ENCODE results near the gene IZUMO4. TPM values are rescaled to one million over a fixed set of nuclear protein-coding genes. Genes with fewer than 3 reads are reported as not detected.

IZUMO4 gene
- total RNA-seq, 6 experiments from 2014 or later: 0.68 to 1.9 (median 1.5) TPM

DNA sequence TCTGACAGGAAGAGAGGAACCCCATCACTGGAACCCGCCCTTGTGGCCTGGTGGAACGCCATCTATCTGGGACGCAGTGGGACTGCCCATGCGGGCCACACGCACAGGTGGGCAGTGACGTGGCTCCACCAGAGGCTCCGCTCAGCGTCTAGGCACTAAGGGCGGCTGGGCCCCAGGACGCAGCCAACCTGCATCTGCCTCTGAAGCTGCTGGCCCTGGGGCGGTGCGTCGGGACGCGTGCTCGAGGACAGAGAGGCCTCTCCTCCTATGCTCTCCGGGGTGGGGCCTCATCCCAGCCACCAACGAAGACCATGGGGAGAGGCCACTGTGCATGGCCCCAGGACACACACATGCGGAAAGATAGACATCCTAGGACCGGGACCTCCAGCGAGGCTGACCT is 18.1 kb downstream of the IZUMO4 start:
- no peak overlapping the region for H3K4me3 Mint-ChIP-seq
- TF ChIP-seq, protein P1, sequence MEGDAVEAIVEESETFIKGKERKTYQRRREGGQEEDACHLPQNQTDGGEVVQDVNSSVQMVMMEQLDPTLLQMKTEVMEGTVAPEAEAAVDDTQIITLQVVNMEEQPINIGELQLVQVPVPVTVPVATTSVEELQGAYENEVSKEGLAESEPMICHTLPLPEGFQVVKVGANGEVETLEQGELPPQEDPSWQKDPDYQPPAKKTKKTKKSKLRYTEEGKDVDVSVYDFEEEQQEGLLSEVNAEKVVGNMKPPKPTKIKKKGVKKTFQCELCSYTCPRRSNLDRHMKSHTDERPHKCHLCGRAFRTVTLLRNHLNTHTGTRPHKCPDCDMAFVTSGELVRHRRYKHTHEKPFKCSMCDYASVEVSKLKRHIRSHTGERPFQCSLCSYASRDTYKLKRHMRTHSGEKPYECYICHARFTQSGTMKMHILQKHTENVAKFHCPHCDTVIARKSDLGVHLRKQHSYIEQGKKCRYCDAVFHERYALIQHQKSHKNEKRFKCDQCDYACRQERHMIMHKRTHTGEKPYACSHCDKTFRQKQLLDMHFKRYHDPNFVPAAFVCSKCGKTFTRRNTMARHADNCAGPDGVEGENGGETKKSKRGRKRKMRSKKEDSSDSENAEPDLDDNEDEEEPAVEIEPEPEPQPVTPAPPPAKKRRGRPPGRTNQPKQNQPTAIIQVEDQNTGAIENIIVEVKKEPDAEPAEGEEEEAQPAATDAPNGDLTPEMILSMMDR (IDR thresholded peaks at IDR 0.05): no peak
- no peak for DNase-seq
- H3K4me1 Mint-ChIP-seq (ENCODE audit: low read depth): no peaks in the 10 kb centered on the region
- peaks cover 5% of the 10 kb centered on the region; the same call in 1 of the 2 replicates for H3K27me3 Mint-ChIP-seq (ENCODE audit: insufficient read depth)
- H3K27ac Mint-ChIP-seq: no peak overlapping the region
- H3K9me3 Mint-ChIP-seq: no peaks in the 10 kb centered on the region
- H3K36me3 Mint-ChIP-seq (ENCODE audit: low read depth): peaks cover 20% of the 10 kb centered on the region

DNA sequence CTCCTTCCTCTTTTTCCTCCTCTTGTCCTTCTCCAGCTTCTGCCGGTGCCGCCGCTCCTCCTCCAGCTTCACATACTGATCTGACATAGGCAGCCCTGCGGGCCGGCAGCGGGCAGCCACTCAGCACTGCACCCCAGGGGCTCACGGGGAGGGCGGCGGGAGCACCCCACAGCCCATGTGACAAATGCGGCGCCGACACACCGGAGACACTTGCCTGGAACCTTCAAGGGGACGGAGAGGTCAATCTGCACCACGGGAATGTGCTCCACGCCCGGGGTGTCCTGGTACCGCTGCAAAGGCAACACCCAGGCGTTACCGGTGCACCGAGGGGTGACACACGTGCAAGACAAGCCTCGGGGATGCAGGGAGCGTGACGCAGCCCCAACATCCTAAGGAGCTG is 18.6 kb downstream of the IZUMO4 start:
- TF ChIP-seq, protein P1 (IDR thresholded peaks at IDR 0.05): no peak
- H3K4me3 Mint-ChIP-seq: no peak overlapping the region
- DNase-seq: no peak
- peaks cover 20% of the 10 kb centered on the region for H3K36me3 Mint-ChIP-seq (ENCODE audit: low read depth)
- peaks cover 5% of the 10 kb centered on the region; the same call in 1 of the 2 replicates for H3K27me3 Mint-ChIP-seq (ENCODE audit: insufficient read depth)
- no peaks in the 10 kb centered on the region for H3K9me3 Mint-ChIP-seq
- no peak overlapping the region for H3K27ac Mint-ChIP-seq
- H3K4me1 Mint-ChIP-seq (ENCODE audit: low read depth): no peaks in the 10 kb centered on the region

DNA sequence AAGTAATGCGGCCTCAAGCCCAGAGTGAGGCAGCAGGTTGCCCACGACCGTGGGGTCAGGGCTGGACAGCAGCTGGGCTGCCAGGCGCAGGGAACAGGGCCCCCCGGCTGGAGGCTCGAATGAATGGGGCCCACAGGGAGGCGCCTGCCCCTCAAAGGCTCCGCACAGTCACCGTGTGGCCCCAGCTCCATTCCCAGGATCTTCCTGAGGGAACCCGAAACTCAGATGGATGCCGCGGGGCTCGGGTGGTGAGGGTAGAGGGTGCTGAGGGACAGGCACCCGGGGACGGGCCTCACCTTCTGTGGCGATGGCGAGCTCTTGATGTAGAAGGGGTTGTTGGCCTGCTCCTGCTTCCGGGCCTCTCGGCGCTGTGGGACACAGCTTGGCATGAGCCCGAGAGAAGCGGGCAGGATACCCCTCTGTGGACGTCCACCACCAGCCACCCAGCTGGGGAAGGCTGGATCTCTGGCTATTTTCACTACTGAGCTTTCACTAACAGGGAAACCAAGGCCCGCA is 19.3 kb downstream of the IZUMO4 start:
- no peaks in the 10 kb centered on the region for H3K4me1 Mint-ChIP-seq (ENCODE audit: low read depth)
- no peak for DNase-seq
- peaks cover 4% of the 10 kb centered on the region; the same call in 1 of the 2 replicates for H3K27me3 Mint-ChIP-seq (ENCODE audit: insufficient read depth)
- H3K36me3 Mint-ChIP-seq (ENCODE audit: low read depth): peaks cover 20% of the 10 kb centered on the region
- TF ChIP-seq, protein P1 (IDR thresholded peaks at IDR 0.05): no peak
- no peak overlapping the region for H3K4me3 Mint-ChIP-seq
- H3K27ac Mint-ChIP-seq: no peak overlapping the region
- H3K9me3 Mint-ChIP-seq: no peaks in the 10 kb centered on the region

DNA sequence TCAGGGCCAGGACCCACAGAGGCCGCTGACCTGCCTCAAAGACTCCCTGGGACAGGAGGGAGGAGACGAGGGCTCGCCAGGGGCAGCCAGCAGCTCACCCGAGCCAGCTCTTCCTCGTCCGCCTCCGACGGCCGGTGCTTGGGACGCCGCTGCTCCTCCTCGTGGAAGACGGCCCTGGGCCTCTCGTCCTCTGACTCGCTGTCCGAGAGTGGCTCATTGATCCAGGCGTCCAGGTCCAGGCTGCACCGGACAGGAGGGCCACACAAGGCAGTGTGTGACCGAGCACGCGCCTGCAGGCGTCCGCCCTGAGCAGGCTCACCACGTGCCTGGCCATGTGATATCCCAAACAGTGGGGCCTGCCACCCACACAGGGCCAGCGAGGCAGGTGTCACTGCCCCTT is 19.8 kb downstream of the IZUMO4 start:
- no peaks in the 10 kb centered on the region for H3K9me3 Mint-ChIP-seq
- no peak for DNase-seq
- H3K4me3 Mint-ChIP-seq: no peak overlapping the region
- H3K27ac Mint-ChIP-seq: no peak overlapping the region
- H3K27me3 Mint-ChIP-seq (ENCODE audit: insufficient read depth): peaks cover 2% of the 10 kb centered on the region; the same call in 1 of the 2 replicates
- H3K4me1 Mint-ChIP-seq (ENCODE audit: low read depth): no peaks in the 10 kb centered on the region
- TF ChIP-seq, protein P1 (IDR thresholded peaks at IDR 0.05): no peak
- peaks cover 20% of the 10 kb centered on the region for H3K36me3 Mint-ChIP-seq (ENCODE audit: low read depth)

DNA sequence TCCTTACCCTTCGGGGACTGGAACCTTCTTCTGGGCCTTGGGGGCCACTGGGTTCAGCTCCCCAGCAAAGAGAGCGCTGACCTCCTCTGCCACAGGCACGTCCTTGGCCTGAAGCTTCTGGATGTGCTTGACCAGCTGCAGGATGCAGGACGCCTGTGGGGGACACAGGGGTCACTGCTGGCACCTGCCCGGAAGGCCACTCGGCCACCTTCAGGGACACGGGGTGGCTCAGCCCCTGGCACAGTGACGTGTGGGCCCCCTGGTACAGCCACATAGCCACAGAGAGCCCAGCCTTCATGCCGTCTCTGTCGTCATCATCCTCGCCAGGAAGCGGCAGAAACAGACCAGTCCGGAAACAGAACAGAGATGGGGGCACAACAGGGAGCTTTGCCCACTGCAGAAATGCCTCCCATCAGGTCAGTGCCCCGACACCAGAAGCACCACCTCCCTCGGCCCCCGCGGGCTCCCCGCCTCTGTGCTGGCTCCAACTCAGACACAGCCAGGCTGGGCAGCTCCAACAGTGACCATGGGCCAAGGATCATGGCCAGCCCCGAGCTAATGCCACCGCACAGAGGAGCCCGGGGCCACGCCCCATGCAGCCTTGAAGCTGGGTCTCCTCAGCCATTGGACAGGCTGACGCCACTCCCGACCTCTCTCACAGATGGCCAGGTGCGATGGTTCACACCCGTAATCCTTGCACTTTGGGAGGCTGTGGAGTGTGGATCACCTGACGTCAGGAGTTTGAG is 20.7 kb downstream of the IZUMO4 start:
- H3K36me3 Mint-ChIP-seq (ENCODE audit: low read depth): peaks cover 20% of the 10 kb centered on the region
- TF ChIP-seq, protein P1 (IDR thresholded peaks at IDR 0.05): no peak
- H3K4me3 Mint-ChIP-seq: no peak overlapping the region
- no peaks in the 10 kb centered on the region for H3K4me1 Mint-ChIP-seq (ENCODE audit: low read depth)
- H3K9me3 Mint-ChIP-seq: no peaks in the 10 kb centered on the region
- no peak overlapping the region for H3K27ac Mint-ChIP-seq
- no peak for DNase-seq
- H3K27me3 Mint-ChIP-seq (ENCODE audit: insufficient read depth): peaks cover 2% of the 10 kb centered on the region; the same call in 1 of the 2 replicates
